ENCODE data around the gene TM9SF4. TPM values are rescaled to one million over a fixed set of nuclear protein-coding genes. Genes with fewer than 3 reads are reported as not detected.

The TM9SF4 gene
- total and polyA plus RNA-seq, 2 of the 8 experiments (the other 6 are each of a cell fraction or from before 2014, with no cell fraction given) = 38.4 to 68.7 TPM

- Histone ChIP-seq H3K23me2 (ENCODE audit: low read depth, low read length) (peaks cover 4% of the 10 kb centered on the region; the same call in 1 of the 2 replicates), H2BK5ac (ENCODE audit: low read depth, low read length) (no peak overlapping the region), H4K8ac (ENCODE audit: extremely low read depth, insufficient read depth, low read length) (no peak overlapping the region), H3K27ac (ENCODE audit: low read depth, low read length) (no peak overlapping the region), H2AK5ac (ENCODE audit: low read depth, low read length) (no peak overlapping the region), H4K5ac (ENCODE audit: insufficient read length, low read depth, low read length) (no peak overlapping the region), H3K9ac (replicated peaks in 1 of 4; ENCODE audit: extremely low read depth in 1 of 4, low read depth in 3 of 4, low read length in 3 of 4) (no peak overlapping the region), H3K9me3 (ENCODE audit: insufficient read depth in 2 of 2, low read depth in 1 of 2, low read length in 1 of 2) (peaks cover 0 to 4% of the 10 kb centered on the region in 2 experiments; a peak in 1 of 4 replicates), H3K4me2 (ENCODE audit: insufficient read depth in 1 of 2, low read depth in 2 of 2, low read length in 2 of 2) (peak overlapping the region; percentile 55 to 92; a peak in 2 of 4 replicates), H4K20me1 (replicated peaks in 1 of 2; ENCODE audit: control insufficient read depth in 1 of 2, insufficient read depth in 2 of 2, low read length in 2 of 2) (peaks cover 0 to 5% of the 10 kb centered on the region in 2 experiments), H3K79me2 (ENCODE audit: control insufficient read depth in 1 of 2, insufficient read depth in 2 of 2, low read length in 2 of 2) (peaks cover 0 to 6% of the 10 kb centered on the region in 2 experiments; a peak in 1 of 4 replicates), H3K4me3 (ENCODE audit: extremely low read depth in 1 of 4, insufficient read depth in 2 of 4, low read depth in 3 of 4, low read length in 4 of 4) (peak overlapping the region in 1 of 4 experiments; percentile 73; a peak in 1 of 8 replicates), H3K27me3 (replicated peaks in 1 of 4; ENCODE audit: control insufficient read depth in 3 of 4, extremely low read depth in 1 of 4, insufficient read depth in 3 of 4, low read length in 3 of 4) (no peaks in the 10 kb centered on the region), H3K23ac (ENCODE audit: insufficient read length) (no peak overlapping the region), H4K91ac (replicated peaks; ENCODE audit: insufficient read length, low read length) (no peak overlapping the region), H2BK12ac (ENCODE audit: low read depth, low read length) (no peak overlapping the region), H2AFZ (ENCODE audit: low read length) (no peak overlapping the region), H2BK20ac (ENCODE audit: low read length) (no peak overlapping the region), H3K14ac (ENCODE audit: insufficient read length) (no peak overlapping the region), H3K4ac (replicated peaks; ENCODE audit: insufficient read length, low read depth, low read length) (no peak overlapping the region), H3K56ac (replicated peaks; ENCODE audit: insufficient read length, low read depth, low read length) (no peak overlapping the region), H3K4me1 (replicated peaks in 1 of 4; ENCODE audit: control insufficient read depth in 3 of 4, insufficient read depth in 4 of 4, low read length in 3 of 4) (peaks cover 2 to 21% (median 18%) of the 10 kb centered on the region in 4 experiments), H3K18ac (ENCODE audit: extremely low read depth, low read length) (no peak overlapping the region), H3K79me1 (ENCODE audit: low read depth, low read length) (0 out of 2 replicates have a peak, but pooled peaks cover 4% of the 10 kb centered on the region), H2BK15ac (ENCODE audit: low read length) (no peak overlapping the region), H3K36me3 (ENCODE audit: control insufficient read depth in 2 of 4, insufficient read depth in 4 of 4, low read length in 3 of 4) (no peaks in the 10 kb centered on the region), H2BK120ac (replicated peaks; ENCODE audit: low read depth, low read length) (no peak overlapping the region)
- 94% methylated on average over 17 of the region's 17 CpGs; no CpG with 5 or more reads in 1 of the 2 experiments for WGBS, 2 experiments (ENCODE audit: extremely low coverage in 1 of 2, insufficient coverage in 1 of 2, insufficient read length in 1 of 2, insufficient replicate concordance in 2 of 2, low coverage in 1 of 2, low lambda C conversion rate in 2 of 2, missing lambda C conversion rate in 1 of 2)
- CTCF ChIA-PET (ENCODE audit: partially characterized antibody) = no interaction called here
- FAIRE-seq (no peak), DNase-seq (ENCODE audit: low read depth in 1 of 2, low spot score in 2 of 2) (no peak)
- TF ChIP-seq KDM4A (IDR thresholded peaks at IDR 0.05; ENCODE audit: low read depth, low read length, severe bottlenecking) (no peak), SIRT6 (IDR thresholded peaks at IDR 0.05; ENCODE audit: low read length) (no peak), CBX5 (IDR thresholded peaks at IDR 0.05; ENCODE audit: low read depth, low read length) (no peak), NRF1 (IDR thresholded peaks at IDR 0.05; ENCODE audit: low read depth, low read length) (no peak), TCF12 (IDR thresholded peaks at IDR 0.05; ENCODE audit: low read depth, low read length) (no peak), CTCF (IDR thresholded peaks at IDR 0.05; ENCODE audit: control extremely low read depth in 1 of 3, insufficient read depth in 1 of 3, low read depth in 1 of 3, low read length in 3 of 3) (peak in 1 of 3 experiments; percentile 10; a peak in 1 of 4 replicates), MAX (IDR thresholded peaks at IDR 0.05) (no peak), SP1 (IDR thresholded peaks at IDR 0.05; ENCODE audit: low read depth, low read length) (no peak), HDAC6 (IDR thresholded peaks at IDR 0.05; ENCODE audit: low read depth, low read length) (no peak)
- POLR2A ChIA-PET (ENCODE audit: partially characterized antibody) = interaction anchor here (0.5 to 5.6 kb wide), 6 partner anchors 9 to 79 kb away, joined by 3 to 77 read pairs (median 6); partner anchors contain the start of genes PLAGL2, POFUT1 and TM9SF4
These were observed 79.0 kb downstream of the TM9SF4 start for GRCh38 chr20:32188376-32189122.

Data from H1 (cell line).